WTC11 (cell line): Measurements from ENCODE around the gene HS6ST1. TPM values are rescaled to one million over a fixed set of nuclear protein-coding genes. Genes with fewer than 3 reads are reported as not detected.

Experiments
- ATAC-seq: fragments of 200-7000 bp; cut with Tn5 transposase; 2 replicates; pipeline ENCODE4 v1.10.0; 2021; ENCODE audit warnings: mild to moderate bottlenecking, moderate library complexity
- CTCF ChIA-PET: fragments of 300-600 bp; sonication (Branson Sonifier 250); formaldehyde crosslinking; loops from one replicate; lab custom pipeline; 2021; ENCODE audit warnings: antibody characterized with exemption; lab: Charles Lee
- POLR2A ChIA-PET: fragments of 350-600 bp; sonication (Branson Sonifier 250); formaldehyde crosslinking; loops from one replicate; lab custom pipeline; 2021; ENCODE audit warnings: antibody characterized with exemption; lab: Charles Lee
- DNase-seq: peaks from one replicate; pipeline ENCODE4 v3.0.0; 2021; ENCODE audit warnings: low spot score
- H3K27ac Mint-ChIP-seq: 2 replicates; pipeline ENCODE4 v1.8.0; 2021; ENCODE audit warnings: mixed read lengths
- H3K27me3 Mint-ChIP-seq: 2 replicates; pipeline ENCODE4 v1.8.0; 2021; ENCODE audit warnings: low read depth, mild to moderate bottlenecking, moderate library complexity, mixed read lengths
- H3K36me3 Mint-ChIP-seq: 2 replicates; pipeline ENCODE4 v1.8.0; 2021; ENCODE audit warnings: mixed read lengths
- H3K4me1 Mint-ChIP-seq: 2 replicates; pipeline ENCODE4 v1.8.0; 2022; ENCODE audit warnings: mixed read lengths
- H3K4me3 Mint-ChIP-seq: 2 replicates; pipeline ENCODE4 v1.8.0; 2021; ENCODE audit warnings: mild to moderate bottlenecking, moderate library complexity, mixed read lengths
- H3K9me3 Mint-ChIP-seq: 2 replicates; pipeline ENCODE4 v1.8.0; 2021; ENCODE audit warnings: mixed read lengths
- CREB1 ChIP-seq: sonication (generic); formaldehyde crosslinking; IDR thresholded peaks from 2 replicates; pipeline ENCODE4 v1.8.0; 2023; ENCODE audit warnings: mild to moderate bottlenecking, missing genetic modification reagents
- ELF4 ChIP-seq: sonication (generic); formaldehyde crosslinking; IDR thresholded peaks from 2 replicates; pipeline ENCODE4 v1.8.1; 2022; ENCODE audit warnings: low read depth, mild to moderate bottlenecking, moderate library complexity, missing genetic modification reagents
- GTF2I ChIP-seq: fragments of 250-450 bp; sonication (Bioruptor Pico); conservative IDR thresholded peaks from 2 replicates; pipeline ENCODE4 v1.4.0; 2021; ENCODE audit warnings: mild to moderate bottlenecking
- NR3C1 ChIP-seq: sonication (generic); formaldehyde crosslinking; conservative IDR thresholded peaks from 2 replicates; pipeline ENCODE4 v1.8.1; 2023; ENCODE audit warnings: low read depth, mild to moderate bottlenecking, missing genetic modification reagents
- PRDM15 ChIP-seq: sonication (generic); formaldehyde crosslinking; IDR thresholded peaks from 2 replicates; pipeline ENCODE4 v1.8.0; 2022; ENCODE audit warnings: missing genetic modification reagents
- PRRX2 ChIP-seq: fragments of 250-450 bp; sonication (Bioruptor Pico); IDR thresholded peaks from 2 replicates; pipeline ENCODE4 v1.8.0; 2021; ENCODE audit warnings: mild to moderate bottlenecking
- TCF7 ChIP-seq: sonication (generic); formaldehyde crosslinking; IDR thresholded peaks from 2 replicates; pipeline ENCODE4 v1.8.0; 2022; ENCODE audit warnings: mild to moderate bottlenecking, low read depth, missing genetic modification reagents, moderate library complexity
- TEAD1 ChIP-seq: sonication (generic); formaldehyde crosslinking; IDR thresholded peaks from 2 replicates; pipeline ENCODE4 v1.8.0; 2022; ENCODE audit warnings: mild to moderate bottlenecking, missing genetic modification reagents
- ZNF138 ChIP-seq: sonication (generic); formaldehyde crosslinking; conservative IDR thresholded peaks from 2 replicates; pipeline ENCODE4 v1.8.1; 2022; ENCODE audit warnings: mild to moderate bottlenecking, moderate library complexity, missing genetic modification reagents
- ZNF396 ChIP-seq: fragments of 250-450 bp; sonication (Bioruptor Pico); IDR thresholded peaks from 2 replicates; pipeline ENCODE4 v1.8.0; 2021; ENCODE audit warnings: mild to moderate bottlenecking, moderate library complexity, borderline replicate concordance
- total RNA-seq: library from RNA; stranded (reverse); gene quantifications from 3 replicates; pipeline ENCODE4 v1.2.3, GENCODE V29; 2021
- TF ChIP-seq, protein P1 (sequence below): sonication (generic); formaldehyde crosslinking; conservative IDR thresholded peaks from 2 replicates; pipeline ENCODE4 v1.8.1; 2022; ENCODE audit warnings: mild to moderate bottlenecking, missing genetic modification reagents
- TF ChIP-seq, protein P2 (sequence below): sonication (generic); formaldehyde crosslinking; IDR thresholded peaks from 2 replicates; pipeline ENCODE4 v1.8.1; 2023; ENCODE audit warnings: mild to moderate bottlenecking, missing genetic modification reagents, borderline replicate concordance
- TF ChIP-seq, protein P3 (sequence below): sonication (generic); formaldehyde crosslinking; IDR thresholded peaks from 2 replicates; pipeline ENCODE4 v1.8.1; 2022; ENCODE audit warnings: missing genetic modification reagents, borderline replicate concordance
- TF ChIP-seq, protein P4 (sequence below): fragments of 250-450 bp; sonication (Bioruptor Pico); IDR thresholded peaks from 2 replicates; pipeline ENCODE4 v1.9.0; 2021; ENCODE audit warnings: mild to moderate bottlenecking, borderline replicate concordance
- TF ChIP-seq, protein P5 (sequence below): fragments of 250-450 bp; sonication (Bioruptor Pico); IDR thresholded peaks from 2 replicates; pipeline ENCODE4 v2.1.2; 2022; ENCODE audit warnings: mild to moderate bottlenecking, moderate library complexity

Gene HS6ST1
- total RNA-seq, 1 experiment from 2014 or later, result 55.5 TPM

GRCh38 chr2:128365217-128365905, 46.7 kb upstream of the HS6ST1 start (continued):
- no peak for TF ChIP-seq TCF7
- no peak for TF ChIP-seq ELF4 (CRISPR knock-in tag)
- no peak for TF ChIP-seq ZNF396
- TF ChIP-seq, protein P1, sequence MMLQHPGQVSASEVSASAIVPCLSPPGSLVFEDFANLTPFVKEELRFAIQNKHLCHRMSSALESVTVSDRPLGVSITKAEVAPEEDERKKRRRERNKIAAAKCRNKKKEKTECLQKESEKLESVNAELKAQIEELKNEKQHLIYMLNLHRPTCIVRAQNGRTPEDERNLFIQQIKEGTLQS, result no peak
- TF ChIP-seq PRRX2, result no peak

DNA sequence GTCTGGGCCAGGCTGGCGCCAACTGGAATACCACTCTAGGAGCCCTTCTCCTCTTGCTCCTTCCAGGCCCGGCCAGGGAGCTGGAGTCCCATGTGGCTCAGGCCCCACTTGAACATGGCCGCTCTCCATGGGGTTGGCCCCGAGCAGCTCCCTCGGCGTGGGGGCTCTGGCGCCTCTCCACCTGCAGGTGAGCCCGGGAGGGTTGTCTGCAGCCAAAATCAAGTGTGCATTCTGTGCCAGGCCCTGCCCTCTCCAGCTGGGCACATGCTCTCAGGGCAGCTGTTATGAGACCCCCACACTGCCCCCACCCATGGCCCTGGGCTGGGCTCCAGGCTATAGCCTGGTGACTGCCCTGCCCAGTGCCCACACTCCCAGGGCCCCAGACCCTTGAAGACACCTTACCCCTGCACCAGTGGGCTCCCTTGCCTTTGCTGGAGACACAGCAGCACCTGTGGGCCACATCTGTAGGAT, 45.8 kb upstream of the HS6ST1 start:
- TF ChIP-seq, protein P2, sequence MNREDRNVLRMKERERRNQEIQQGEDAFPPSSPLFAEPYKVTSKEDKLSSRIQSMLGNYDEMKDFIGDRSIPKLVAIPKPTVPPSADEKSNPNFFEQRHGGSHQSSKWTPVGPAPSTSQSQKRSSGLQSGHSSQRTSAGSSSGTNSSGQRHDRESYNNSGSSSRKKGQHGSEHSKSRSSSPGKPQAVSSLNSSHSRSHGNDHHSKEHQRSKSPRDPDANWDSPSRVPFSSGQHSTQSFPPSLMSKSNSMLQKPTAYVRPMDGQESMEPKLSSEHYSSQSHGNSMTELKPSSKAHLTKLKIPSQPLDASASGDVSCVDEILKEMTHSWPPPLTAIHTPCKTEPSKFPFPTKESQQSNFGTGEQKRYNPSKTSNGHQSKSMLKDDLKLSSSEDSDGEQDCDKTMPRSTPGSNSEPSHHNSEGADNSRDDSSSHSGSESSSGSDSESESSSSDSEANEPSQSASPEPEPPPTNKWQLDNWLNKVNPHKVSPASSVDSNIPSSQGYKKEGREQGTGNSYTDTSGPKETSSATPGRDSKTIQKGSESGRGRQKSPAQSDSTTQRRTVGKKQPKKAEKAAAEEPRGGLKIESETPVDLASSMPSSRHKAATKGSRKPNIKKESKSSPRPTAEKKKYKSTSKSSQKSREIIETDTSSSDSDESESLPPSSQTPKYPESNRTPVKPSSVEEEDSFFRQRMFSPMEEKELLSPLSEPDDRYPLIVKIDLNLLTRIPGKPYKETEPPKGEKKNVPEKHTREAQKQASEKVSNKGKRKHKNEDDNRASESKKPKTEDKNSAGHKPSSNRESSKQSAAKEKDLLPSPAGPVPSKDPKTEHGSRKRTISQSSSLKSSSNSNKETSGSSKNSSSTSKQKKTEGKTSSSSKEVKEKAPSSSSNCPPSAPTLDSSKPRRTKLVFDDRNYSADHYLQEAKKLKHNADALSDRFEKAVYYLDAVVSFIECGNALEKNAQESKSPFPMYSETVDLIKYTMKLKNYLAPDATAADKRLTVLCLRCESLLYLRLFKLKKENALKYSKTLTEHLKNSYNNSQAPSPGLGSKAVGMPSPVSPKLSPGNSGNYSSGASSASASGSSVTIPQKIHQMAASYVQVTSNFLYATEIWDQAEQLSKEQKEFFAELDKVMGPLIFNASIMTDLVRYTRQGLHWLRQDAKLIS, result no peak
- TF ChIP-seq NR3C1 (CRISPR knock-in tag) (no peak), TEAD1 (CRISPR knock-in tag) (no peak), PRDM15 (CRISPR knock-in tag) (no peak), ZNF396 (no peak), CREB1 (CRISPR knock-in tag) (no peak), GTF2I (CRISPR knock-in tag) (no peak), ELF4 (CRISPR knock-in tag) (no peak), ZNF138 (CRISPR knock-in tag) (no peak)
- TF ChIP-seq, protein P3, sequence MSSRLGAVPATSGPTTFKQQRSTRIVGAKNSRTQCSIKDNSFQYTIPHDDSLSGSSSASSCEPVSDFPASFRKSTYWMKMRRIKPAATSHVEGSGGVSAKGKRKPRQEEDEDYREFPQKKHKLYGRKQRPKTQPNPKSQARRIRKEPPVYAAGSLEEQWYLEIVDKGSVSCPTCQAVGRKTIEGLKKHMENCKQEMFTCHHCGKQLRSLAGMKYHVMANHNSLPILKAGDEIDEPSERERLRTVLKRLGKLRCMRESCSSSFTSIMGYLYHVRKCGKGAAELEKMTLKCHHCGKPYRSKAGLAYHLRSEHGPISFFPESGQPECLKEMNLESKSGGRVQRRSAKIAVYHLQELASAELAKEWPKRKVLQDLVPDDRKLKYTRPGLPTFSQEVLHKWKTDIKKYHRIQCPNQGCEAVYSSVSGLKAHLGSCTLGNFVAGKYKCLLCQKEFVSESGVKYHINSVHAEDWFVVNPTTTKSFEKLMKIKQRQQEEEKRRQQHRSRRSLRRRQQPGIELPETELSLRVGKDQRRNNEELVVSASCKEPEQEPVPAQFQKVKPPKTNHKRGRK (CRISPR knock-in tag), result no peak
- TF ChIP-seq, protein P4, sequence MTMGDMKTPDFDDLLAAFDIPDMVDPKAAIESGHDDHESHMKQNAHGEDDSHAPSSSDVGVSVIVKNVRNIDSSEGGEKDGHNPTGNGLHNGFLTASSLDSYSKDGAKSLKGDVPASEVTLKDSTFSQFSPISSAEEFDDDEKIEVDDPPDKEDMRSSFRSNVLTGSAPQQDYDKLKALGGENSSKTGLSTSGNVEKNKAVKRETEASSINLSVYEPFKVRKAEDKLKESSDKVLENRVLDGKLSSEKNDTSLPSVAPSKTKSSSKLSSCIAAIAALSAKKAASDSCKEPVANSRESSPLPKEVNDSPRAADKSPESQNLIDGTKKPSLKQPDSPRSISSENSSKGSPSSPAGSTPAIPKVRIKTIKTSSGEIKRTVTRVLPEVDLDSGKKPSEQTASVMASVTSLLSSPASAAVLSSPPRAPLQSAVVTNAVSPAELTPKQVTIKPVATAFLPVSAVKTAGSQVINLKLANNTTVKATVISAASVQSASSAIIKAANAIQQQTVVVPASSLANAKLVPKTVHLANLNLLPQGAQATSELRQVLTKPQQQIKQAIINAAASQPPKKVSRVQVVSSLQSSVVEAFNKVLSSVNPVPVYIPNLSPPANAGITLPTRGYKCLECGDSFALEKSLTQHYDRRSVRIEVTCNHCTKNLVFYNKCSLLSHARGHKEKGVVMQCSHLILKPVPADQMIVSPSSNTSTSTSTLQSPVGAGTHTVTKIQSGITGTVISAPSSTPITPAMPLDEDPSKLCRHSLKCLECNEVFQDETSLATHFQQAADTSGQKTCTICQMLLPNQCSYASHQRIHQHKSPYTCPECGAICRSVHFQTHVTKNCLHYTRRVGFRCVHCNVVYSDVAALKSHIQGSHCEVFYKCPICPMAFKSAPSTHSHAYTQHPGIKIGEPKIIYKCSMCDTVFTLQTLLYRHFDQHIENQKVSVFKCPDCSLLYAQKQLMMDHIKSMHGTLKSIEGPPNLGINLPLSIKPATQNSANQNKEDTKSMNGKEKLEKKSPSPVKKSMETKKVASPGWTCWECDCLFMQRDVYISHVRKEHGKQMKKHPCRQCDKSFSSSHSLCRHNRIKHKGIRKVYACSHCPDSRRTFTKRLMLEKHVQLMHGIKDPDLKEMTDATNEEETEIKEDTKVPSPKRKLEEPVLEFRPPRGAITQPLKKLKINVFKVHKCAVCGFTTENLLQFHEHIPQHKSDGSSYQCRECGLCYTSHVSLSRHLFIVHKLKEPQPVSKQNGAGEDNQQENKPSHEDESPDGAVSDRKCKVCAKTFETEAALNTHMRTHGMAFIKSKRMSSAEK (CRISPR knock-in tag), result no peak
- TF ChIP-seq, protein P5, sequence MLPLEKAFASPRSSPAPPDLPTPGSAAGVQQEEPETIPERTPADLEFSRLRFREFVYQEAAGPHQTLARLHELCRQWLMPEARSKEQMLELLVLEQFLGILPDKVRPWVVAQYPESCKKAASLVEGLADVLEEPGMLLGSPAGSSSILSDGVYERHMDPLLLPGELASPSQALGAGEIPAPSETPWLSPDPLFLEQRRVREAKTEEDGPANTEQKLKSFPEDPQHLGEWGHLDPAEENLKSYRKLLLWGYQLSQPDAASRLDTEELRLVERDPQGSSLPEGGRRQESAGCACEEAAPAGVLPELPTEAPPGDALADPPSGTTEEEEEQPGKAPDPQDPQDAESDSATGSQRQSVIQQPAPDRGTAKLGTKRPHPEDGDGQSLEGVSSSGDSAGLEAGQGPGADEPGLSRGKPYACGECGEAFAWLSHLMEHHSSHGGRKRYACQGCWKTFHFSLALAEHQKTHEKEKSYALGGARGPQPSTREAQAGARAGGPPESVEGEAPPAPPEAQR (CRISPR knock-in tag), result no peak
- TF ChIP-seq, all 79 proteins: peak for 0
- CTCF ChIA-PET, result interaction anchor here (0.6 to 0.9 kb wide), 2 partner anchors 23 to 264 kb away, joined by 3 to 4 read pairs; no protein-coding TSS in a partner anchor
- Mint-ChIP-seq H3K4me1 (peaks cover 52% of the 10 kb centered on the region), H3K27ac (no peak overlapping the region), H3K4me3 (no peak overlapping the region), H3K36me3 (no peaks in the 10 kb centered on the region), H3K9me3 (no peaks in the 10 kb centered on the region), H3K27me3 (no peaks in the 10 kb centered on the region; the same call in 1 of the 2 replicates)
- no peak for DNase-seq
- no peak for ATAC-seq
- POLR2A ChIA-PET, result no interaction called here
